AG09319 (cell line): ENCODE results near the gene PAX2.

Experiments used
- DNase-seq: peaks from one replicate; pipeline ENCODE4 v3.0.0-alpha.2; 2010; ENCODE audit warnings: low read depth; ENCODE audit errors: extremely low read depth
- CTCF ChIP-seq: IDR thresholded peaks from 2 replicates; pipeline ENCODE4 v1.5.1; 2011; ENCODE audit warnings: low read depth, mild to moderate bottlenecking, inconsistent platforms, low read length, moderate library complexity

PAX2 gene

GRCh38 chr10:100877461-100877850, 132.1 kb downstream of the PAX2 start:
- TF ChIP-seq CTCF: no peak
- no peak for DNase-seq

DNA sequence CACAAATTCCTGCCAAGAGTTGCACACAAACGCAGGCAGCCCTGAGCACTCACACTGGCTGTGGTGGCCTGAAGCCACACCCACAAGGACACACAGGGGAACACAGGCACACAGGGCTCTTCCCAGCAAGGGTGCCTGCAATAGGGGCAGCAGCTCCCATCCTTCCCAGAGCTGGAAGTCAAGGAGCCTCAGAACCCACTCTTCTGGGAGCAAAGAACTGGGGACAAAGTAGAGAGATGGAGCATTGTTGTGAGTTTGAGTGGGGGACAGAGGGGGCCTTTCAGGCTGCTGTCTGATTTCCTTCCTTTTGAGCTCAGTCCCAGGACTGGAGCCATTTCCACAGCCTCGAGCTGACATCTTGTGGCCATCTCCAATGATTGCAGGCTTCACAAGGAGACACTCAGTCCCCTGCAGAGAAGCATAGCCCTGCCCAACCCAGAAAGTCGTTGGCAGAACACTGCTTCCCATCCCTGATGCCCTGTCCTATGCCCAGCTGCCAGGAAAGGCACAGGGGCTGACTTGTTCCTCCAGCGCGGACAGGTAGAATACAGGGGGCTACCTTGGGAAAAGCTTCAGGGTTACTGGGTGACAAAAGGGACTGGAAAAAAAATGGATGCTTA, 133.0 kb downstream of the PAX2 start:
- TF ChIP-seq CTCF: peak; percentile 82
- DNase-seq: peak; percentile 44
